8988T (cell line): ENCODE results near the gene COL9A1.

Source experiments
- DNase-seq: peaks from one replicate; pipeline ENCODE4 v3.0.0; 2011

COL9A1 gene

DNA sequence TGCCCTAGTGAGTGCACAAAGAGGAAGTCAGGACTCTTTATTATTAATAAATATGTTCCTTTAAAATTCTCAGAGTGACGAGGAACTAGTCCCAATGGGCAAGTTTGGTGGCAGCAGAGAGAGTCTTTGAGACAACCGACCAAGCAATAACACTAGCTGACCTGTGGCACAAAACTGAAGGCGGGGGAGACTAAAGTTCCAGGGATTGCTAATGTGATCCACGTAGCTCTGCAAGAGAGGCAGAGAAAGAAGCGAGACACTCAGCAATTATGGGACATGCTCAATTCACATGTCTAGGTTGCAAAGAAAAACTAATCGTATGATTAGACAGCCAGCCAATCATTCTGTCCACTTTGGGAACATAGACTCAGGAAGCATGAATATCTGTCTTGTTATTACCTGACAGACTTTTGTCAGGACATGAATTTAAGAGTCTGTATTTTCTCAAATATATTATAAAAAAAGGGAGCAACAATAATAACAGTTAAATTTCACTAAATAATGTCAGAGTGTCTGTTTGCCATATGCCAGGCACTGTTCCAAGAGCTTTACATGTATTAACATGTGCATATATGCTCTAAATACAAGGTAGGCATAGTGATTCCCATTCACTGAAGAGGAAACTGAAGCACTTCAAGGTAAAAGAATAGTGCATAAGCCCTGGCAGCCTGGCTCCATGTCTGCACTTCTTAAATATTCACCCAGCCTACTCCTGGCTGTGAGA is 81.0 kb downstream of the COL9A1 start:
- DNase-seq, result no peak

- no peak for DNase-seq
Measured at GRCh38 chr6:70221025-70221714, 81.7 kb downstream of the COL9A1 start.

DNA sequence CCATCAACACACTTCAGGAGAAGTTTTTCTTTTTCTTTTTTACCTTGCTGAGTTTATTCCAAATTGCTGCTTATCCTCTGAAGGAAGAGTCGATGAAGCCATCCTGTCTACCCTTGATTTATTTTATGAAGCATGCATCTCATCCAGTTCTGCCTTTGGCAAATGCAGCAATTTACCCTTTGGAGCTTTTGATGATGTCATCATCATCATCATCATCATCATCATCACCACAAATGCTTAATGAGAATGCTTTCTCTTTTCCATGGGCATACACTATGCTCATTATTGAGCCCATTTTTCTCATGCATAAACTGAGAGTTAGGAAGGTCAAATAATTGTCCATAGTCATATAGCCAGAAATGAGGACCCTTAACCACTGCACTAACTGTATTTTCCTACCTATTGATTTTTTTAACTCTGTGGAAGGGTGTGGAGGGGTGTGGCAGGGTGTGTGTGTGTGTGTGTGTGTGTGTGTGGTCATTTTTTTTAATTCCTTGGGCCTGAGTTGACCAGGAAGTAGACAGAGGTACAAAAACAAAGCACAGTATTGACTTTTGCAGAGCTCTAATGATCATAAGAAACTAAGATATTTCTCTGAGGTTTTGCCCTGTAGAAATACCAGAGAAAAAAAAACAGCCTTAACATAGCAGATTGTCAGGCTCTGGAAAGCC is 82.8 kb downstream of the COL9A1 start:
- DNase-seq, result no peak

DNA sequence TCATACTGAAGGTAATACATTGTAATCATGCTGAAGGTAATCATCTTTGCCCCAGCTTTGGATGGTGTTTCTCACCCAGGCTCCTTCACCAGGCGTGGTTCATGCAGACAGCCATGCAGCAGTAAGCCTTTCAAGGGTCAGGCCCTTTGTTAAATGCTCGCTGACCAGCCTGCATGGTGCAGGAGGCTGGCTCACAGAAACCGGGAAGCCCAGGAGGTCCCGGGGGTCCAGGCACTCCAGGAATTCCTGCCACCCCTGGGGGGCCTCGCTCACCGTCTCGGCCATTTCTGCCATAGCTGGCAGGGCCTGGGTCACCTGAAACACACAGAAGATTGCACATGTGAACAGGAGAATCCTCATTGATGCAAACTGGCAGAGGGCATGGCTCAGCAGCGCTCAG is 86.1 kb downstream of the COL9A1 start:
- DNase-seq, result no peak

GRCh38 chr6:70215460-70216108 is 87.3 kb downstream of the COL9A1 start:
- DNase-seq, result no peak

DNA sequence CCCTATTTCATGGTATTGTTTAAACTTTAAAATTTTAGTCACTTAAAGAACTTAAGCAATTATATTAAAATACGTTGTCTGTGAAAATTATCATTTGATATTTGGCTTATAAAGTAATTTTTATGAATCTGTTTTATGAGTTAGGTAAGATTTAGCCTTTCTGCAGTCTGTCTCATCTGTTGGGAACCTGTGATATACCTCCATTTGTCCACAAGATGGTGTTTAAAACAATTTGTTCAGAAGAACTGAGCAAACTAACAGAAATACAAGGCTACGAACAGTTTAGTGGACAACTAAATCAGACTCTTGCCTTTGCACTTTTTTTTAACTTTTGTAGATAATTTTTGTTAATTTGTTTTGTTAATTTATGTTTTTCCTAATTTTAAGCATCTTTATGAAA is 92.4 kb downstream of the COL9A1 start:
- DNase-seq, result no peak

- no peak for DNase-seq
Measured at GRCh38 chr6:70208235-70208790, 94.6 kb downstream of the COL9A1 start.

DNA sequence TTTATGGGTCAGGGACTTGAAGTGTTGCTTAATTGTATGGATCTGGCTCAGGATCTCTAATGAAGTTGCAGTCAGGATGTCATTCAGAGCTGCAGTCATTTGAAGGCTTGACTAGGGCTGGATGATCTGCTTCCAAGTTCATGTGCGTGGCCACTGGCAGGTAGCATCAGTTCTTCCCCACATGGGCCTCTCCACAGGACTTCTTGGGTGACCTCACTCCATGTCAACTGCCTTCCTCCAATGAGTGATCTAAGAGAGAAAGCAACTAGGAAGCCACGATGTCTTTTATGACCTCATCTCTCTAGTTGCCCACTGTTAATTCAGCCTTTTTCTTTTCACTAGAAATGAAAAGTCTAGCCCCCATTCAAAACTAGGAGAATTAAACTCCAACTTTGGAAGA is 104.1 kb downstream of the COL9A1 start:
- no peak for DNase-seq

DNA sequence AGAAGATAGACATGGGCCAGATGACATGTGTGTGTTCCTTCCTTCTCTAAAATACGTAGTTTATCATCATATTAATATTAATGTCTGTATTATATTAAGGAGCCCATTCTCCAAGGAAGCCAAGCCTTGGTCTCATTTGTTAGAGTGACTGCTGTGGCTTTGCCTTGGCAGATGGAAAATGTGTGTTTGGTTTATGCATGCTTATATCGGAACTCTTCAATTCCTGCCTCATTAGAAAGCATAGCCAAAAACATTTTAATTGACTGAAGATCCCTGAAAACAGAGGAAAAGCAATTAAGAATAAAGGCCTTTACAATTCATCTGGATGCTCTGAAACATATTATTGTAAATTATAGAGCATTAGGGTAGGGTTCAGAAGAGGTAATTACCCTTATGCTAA is 106.4 kb downstream of the COL9A1 start:
- no peak for DNase-seq

- no peak for DNase-seq
Measured at GRCh38 chr6:70194421-70194820, 108.5 kb downstream of the COL9A1 start.

- DNase-seq, result no peak
Measured at GRCh38 chr6:70188202-70188601, 114.7 kb downstream of the COL9A1 start.

DNA sequence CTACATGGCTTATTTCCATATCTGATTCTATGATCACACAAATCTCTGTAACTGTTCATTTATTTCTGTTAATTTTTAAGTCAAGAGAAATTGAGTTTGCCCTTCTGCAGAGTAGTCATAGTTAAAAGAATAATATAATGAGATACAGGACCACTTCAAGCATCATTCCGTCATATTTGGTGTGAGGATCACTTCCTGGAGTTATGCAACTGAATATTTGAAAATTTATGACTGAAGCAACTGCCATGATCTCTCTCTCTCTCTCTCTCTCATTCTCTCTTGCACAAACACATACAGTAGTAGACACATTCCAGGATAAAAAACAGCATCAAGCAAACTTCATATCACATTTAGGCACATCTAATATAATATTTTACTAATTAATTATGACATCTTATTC is 116.4 kb downstream of the COL9A1 start:
- no peak for DNase-seq

GRCh38 chr6:70184723-70185122 is 118.2 kb downstream of the COL9A1 start:
- no peak for DNase-seq

DNA sequence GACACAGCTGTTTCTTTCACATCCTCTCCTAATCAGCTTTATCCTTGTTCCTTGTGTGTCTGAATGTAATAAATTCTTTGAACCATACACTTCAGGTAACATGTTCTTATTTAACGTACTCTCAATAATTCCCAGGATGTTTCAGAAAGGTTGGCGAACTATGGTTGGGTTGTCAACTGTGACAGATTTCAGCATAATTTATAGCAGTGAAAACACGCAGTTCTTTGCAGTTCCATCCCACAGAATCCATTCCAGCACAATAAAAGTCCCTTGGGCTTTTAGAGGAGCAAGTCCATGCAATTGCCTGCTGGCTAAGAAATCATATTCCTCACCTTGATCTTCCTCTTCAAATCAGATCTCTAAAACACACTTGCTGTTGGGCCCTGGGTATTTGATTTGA is 119.3 kb downstream of the COL9A1 start:
- DNase-seq, result no peak

DNA sequence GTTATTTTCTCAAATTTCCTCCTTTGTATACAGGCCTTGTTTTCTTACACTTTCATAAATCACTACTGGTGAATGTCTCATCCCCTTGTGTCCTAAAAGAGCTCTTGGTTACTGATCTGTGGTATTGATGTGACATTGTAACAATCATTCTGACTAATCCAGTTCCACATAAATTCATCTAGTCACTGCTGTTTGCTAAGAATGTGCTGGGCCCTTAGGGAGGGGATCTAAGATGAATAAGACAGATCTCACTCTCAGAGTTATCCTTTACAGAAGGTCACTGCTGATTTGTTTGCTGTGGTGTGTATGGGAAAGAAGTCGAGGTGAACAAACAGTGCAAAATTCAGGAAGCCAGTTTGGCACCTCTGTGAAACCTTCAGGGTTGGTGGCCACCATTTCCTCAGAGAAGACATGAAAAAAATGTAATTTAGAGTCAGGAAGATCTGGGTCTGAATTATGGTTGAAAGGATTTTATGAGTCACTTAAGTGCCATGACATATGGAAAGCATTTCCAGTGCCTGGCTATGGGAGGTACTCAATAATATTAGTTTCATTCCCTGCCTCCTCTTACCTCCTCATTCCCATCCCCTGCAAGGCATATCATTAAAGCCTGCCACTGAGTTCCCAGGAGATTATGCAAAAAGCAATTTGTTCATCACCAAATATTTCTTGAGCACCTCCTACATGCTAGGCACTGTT is 121.8 kb downstream of the COL9A1 start:
- no peak for DNase-seq

DNA sequence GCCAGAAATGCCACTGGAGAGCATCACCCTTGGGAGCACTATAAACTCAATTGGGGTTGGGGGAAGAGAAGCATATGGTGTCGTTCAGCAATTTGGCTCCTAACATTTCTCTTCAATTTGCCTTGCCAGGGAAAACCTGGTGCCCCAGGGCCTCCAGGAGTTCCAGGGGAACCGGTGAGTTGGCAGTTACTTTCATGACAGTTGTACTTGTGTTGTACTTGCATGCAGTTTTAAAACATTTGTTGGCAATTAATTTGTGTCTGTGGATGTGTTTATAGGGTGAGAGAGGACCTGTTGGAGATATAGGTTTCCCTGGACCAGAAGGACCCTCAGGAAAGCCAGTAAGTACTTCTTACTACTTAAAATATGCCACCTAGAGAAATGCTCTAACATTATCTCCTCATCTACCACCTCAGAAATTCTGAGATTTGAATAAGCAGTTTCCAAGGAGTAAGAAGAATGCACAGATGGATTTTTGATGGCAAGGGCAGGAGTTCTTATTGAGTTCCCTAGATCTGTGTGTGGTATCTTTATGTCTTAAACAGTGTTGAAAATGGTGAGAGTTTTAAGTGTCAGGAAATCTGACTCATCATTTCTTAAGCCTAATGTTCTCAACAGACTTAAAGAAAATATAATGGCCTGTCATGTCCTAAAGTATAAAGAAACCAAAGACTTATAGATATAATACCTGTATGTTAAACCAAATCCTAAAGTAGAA is 122.5 kb downstream of the COL9A1 start:
- DNase-seq, result no peak

- no peak for DNase-seq
Measured at GRCh38 chr6:70176842-70177550, 125.9 kb downstream of the COL9A1 start.

DNA sequence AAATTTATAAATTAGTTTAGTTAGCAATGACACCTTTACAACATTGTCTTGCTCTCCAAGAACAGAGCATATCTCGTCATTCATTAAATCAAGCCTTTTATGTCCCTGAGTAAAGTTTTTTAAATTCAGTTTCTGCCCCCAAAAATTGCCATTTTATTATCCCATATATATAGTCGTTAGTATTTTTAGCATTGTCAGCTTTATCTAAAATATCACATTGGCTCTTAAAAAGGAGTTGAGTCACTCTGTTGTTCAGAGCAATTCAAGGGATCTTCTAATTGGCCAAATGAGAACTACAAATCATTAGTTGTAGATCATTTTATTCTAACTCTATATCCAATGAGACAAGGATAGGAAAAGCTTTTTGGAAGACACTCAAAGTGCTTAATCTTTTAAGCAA is 127.1 kb downstream of the COL9A1 start:
- DNase-seq, result no peak

GRCh38 chr6:70172252-70172651 is 130.6 kb downstream of the COL9A1 start:
- DNase-seq, result no peak

DNA sequence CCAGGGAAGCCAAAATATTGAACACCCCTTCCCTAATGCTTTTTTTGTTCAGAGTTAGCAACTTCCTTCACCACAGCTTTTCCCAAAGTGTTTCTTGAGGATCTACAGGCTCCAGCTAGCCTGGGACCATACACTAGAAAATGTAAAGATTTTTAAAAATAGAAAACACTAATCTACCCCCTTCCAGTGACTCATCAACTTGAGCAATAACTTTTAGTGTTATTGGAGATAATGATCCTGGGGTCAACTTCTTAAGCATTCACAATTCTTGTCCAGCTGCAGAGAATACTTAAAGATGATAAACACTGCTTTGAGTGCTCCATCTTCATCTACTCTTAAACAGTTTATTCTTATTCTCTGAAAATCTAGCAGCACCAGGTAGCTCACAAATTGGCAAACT is 131.6 kb downstream of the COL9A1 start:
- DNase-seq, result no peak

- no peak for DNase-seq
Measured at GRCh38 chr6:70168681-70169377, 134.1 kb downstream of the COL9A1 start.
